ENCODE measurements around the gene RGS17.

RGS17 gene

DNA sequence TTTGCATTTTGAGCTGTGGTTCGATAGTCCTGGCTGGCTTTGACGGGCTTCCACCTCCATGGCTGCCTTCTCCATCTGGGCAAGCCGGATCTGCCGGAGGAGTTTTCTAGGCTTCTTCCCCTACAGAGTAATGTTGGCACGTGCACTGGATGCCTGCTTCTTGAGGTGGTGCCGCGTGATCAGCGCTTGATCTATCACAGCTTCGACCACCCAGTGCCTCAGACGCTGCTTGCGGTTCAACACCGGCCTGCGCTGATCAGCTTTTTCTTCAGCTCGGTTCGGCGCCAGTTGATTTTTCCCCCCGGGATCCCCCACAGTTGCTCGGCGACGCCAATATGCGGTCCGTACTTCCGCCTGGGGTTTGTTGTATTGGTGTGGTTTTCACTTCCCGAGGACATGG, 171.7 kb downstream of the RGS17 start:
- no peaks in the 10 kb centered on the region for H3K36me3 ChIP-seq
- TF ChIP-seq, protein P1, sequence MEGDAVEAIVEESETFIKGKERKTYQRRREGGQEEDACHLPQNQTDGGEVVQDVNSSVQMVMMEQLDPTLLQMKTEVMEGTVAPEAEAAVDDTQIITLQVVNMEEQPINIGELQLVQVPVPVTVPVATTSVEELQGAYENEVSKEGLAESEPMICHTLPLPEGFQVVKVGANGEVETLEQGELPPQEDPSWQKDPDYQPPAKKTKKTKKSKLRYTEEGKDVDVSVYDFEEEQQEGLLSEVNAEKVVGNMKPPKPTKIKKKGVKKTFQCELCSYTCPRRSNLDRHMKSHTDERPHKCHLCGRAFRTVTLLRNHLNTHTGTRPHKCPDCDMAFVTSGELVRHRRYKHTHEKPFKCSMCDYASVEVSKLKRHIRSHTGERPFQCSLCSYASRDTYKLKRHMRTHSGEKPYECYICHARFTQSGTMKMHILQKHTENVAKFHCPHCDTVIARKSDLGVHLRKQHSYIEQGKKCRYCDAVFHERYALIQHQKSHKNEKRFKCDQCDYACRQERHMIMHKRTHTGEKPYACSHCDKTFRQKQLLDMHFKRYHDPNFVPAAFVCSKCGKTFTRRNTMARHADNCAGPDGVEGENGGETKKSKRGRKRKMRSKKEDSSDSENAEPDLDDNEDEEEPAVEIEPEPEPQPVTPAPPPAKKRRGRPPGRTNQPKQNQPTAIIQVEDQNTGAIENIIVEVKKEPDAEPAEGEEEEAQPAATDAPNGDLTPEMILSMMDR (IDR thresholded peaks at IDR 0.05; ENCODE audit: low read depth, low read length) = no peak
- no peaks in the 10 kb centered on the region; the same call in 1 of the 2 replicates for H3K27me3 ChIP-seq
- no peak for DNase-seq
- no peak overlapping the region for H3K4me3 ChIP-seq (ENCODE audit: low read depth, low read length)
- no peaks in the 10 kb centered on the region for H3K4me1 ChIP-seq
- no peaks in the 10 kb centered on the region; the same call in 1 of the 2 replicates for H3K9me3 ChIP-seq

DNA sequence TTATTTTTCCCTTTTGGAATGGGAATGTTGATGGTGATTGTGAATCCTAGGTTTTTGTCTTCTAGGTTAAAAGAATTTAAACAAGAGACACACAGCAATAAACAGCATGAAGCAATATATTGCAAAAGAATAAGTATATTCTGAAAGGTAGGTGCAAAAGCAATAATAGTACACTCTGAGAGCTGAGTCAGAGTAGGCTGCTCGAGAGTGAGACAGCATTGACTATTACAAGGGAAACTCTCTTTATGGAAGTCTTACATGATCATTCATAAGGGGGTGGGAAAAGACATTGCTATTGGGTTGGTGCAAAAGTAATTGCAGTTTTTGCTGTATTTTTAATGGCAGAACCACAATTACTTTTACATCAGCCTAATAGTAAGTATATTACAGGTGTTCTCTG, 173.3 kb downstream of the RGS17 start:
- no peak overlapping the region for H3K4me3 ChIP-seq (ENCODE audit: low read depth, low read length)
- peaks cover 3% of the 10 kb centered on the region; the same call in 1 of the 2 replicates for H3K4me1 ChIP-seq
- H3K36me3 ChIP-seq = no peaks in the 10 kb centered on the region
- DNase-seq = no peak
- TF ChIP-seq, protein P1 (IDR thresholded peaks at IDR 0.05; ENCODE audit: low read depth, low read length) = no peak
- H3K9me3 ChIP-seq = no peaks in the 10 kb centered on the region; the same call in 1 of the 2 replicates
- H3K27me3 ChIP-seq = no peaks in the 10 kb centered on the region; the same call in 1 of the 2 replicates
